SK-N-SH (cell line): ENCODE results near the gene SLC16A5. TPM values are rescaled to one million over a fixed set of nuclear protein-coding genes. Genes with fewer than 3 reads are reported as not detected.
"Not testable (repeated sequence)": the region's sequence is repeated elsewhere in the genome, so short reads cannot be mapped to it uniquely, and the experiment has no call there.

Source experiments
- CTCF ChIA-PET: fragments of 300-600, 350-600 bp; formaldehyde crosslinking; extraction: SDS; loops from one replicate; lab custom pipeline; 2021; lab: Yijun Ruan, JAX
- POLR2A ChIA-PET: fragments of 350-600 bp; sonication (Branson Sonifier 250); formaldehyde crosslinking; extraction: SDS; loops from one replicate; lab custom pipeline; 2020; ENCODE audit warnings: antibody characterized with exemption, inconsistent platforms; lab: Yijun Ruan, JAX
- DNase-seq: peaks from one replicate; pipeline ENCODE4 v3.0.0; 2012
- H2AFZ ChIP-seq: fragments of 200-600 bp; sonication (generic); 2 replicates; pipeline ENCODE4 v1.8.1; 2016; ENCODE audit warnings: antibody characterized with exemption, mild to moderate bottlenecking, low read depth
- H3F3A ChIP-seq: fragments of 200-600 bp; sonication (generic); replicated peaks from 2 replicates; pipeline ENCODE3; 2016; ENCODE audit warnings: antibody characterized with exemption, mild to moderate bottlenecking; ENCODE audit not compliant: insufficient read depth
- H3K27ac ChIP-seq, 2 experiments: fragments of 200-500 bp in 1 of 2; fragments of 200-600 bp in 1 of 2; sonication (Bioruptor generic) in 1 of 2; sonication (generic), shearing (Covaris generic) in 1 of 2; 2 replicates each; pipeline versions ENCODE4 v1.5.1 to v1.6.1; 2014 to 2016; ENCODE audit warnings: low read depth in 2 of 2, inconsistent platforms in 1 of 2, low read length in 1 of 2, mild to moderate bottlenecking in 1 of 2, mixed read lengths in 1 of 2
- H3K27me3 ChIP-seq: fragments of 200-600 bp; sonication (generic), shearing (Covaris generic); 2 replicates; pipeline ENCODE4 v1.6.1; 2016; ENCODE audit warnings: mixed run types; ENCODE audit not compliant: insufficient read depth
- H3K36me3 ChIP-seq, 2 experiments: fragments of 200-500 bp in 1 of 2; fragments of 200-600 bp in 1 of 2; sonication (Bioruptor generic) in 1 of 2; sonication (generic) in 1 of 2; replicated peaks in 1 of 2; 2 replicates each; pipeline versions ENCODE3 to v1.5.1; 2014 to 2016; ENCODE audit warnings: low read length in 1 of 2, mild to moderate bottlenecking in 1 of 2; ENCODE audit not compliant: insufficient read depth in 2 of 2, control insufficient read depth in 1 of 2
- H3K4me1 ChIP-seq, 2 experiments: fragments of 200-500 bp in 1 of 2; fragments of 200-600 bp in 1 of 2; sonication (Bioruptor generic) in 1 of 2; sonication (generic), shearing (Covaris generic) in 1 of 2; 2 replicates each; pipeline versions ENCODE4 v1.5.1 to v1.6.1; 2014 to 2016; ENCODE audit warnings: low read depth in 1 of 2, low read length in 1 of 2, mixed run types in 1 of 2; ENCODE audit not compliant: insufficient read depth in 2 of 2, control insufficient read depth in 1 of 2
- H3K4me2 ChIP-seq: fragments of 200-600 bp; sonication (generic), shearing (Covaris generic); 2 replicates; pipeline ENCODE4 v1.6.1; 2017; ENCODE audit warnings: mixed run types
- H3K4me3 ChIP-seq, 2 experiments: fragments of 200-500 bp in 1 of 2; fragments of 200-600 bp in 1 of 2; sonication (Bioruptor generic) in 1 of 2; sonication (generic), shearing (Covaris generic) in 1 of 2; 2 replicates each; pipeline versions ENCODE4 v1.5.1 to v1.8.1; 2014 to 2016; ENCODE audit warnings: low read depth in 2 of 2, inconsistent platforms in 1 of 2, low read length in 1 of 2, mild to moderate bottlenecking in 1 of 2, mixed read lengths in 1 of 2, moderate library complexity in 1 of 2
- H3K79me2 ChIP-seq: fragments of 200-600 bp; sonication (generic); 2 replicates; pipeline ENCODE4 v1.8.1; 2017; ENCODE audit warnings: mild to moderate bottlenecking; ENCODE audit not compliant: insufficient read depth
- H3K9ac ChIP-seq: fragments of 200-600 bp; sonication (generic); 2 replicates; pipeline ENCODE4 v1.6.1; 2017; ENCODE audit warnings: mixed run types
- H3K9me2 ChIP-seq: fragments of 200-600 bp; sonication (generic); 2 replicates; pipeline ENCODE4 v1.6.1; 2017; ENCODE audit warnings: mixed run types
- H3K9me3 ChIP-seq: fragments of 200-600 bp; sonication (generic); 2 replicates; pipeline ENCODE4 v1.6.1; 2017; ENCODE audit warnings: mixed run types, mild to moderate bottlenecking, moderate library complexity
- H4K20me1 ChIP-seq: fragments of 200-600 bp; sonication (generic); 2 replicates; pipeline ENCODE4 v1.6.1; 2017; ENCODE audit warnings: mild to moderate bottlenecking, mixed run types; ENCODE audit not compliant: insufficient read depth
- CHD2 ChIP-seq: fragments of 150-350 bp; IDR thresholded peaks from 2 replicates; pipeline ENCODE4 v1.6.1; 2018; ENCODE audit warnings: low read length; ENCODE audit not compliant: partially characterized antibody
- EZH2phosphoT487 ChIP-seq: fragments of 200-600 bp; sonication (generic); IDR thresholded peaks from 2 replicates; pipeline ENCODE4 v1.6.1; 2017; ENCODE audit warnings: low read depth, mixed run types, mild to moderate bottlenecking, antibody characterized with exemption, moderate library complexity, borderline replicate concordance
- FOSL2 ChIP-seq: IDR thresholded peaks from 2 replicates; pipeline ENCODE4 v1.4.0; 2012; ENCODE audit warnings: low read depth, mild to moderate bottlenecking, moderate library complexity, borderline replicate concordance
- GATA2 ChIP-seq: sonication (generic); formaldehyde crosslinking; IDR thresholded peaks from 2 replicates; pipeline ENCODE4 v1.5.0; 2020; ENCODE audit warnings: mild to moderate bottlenecking, missing genetic modification reagents
- MEF2A ChIP-seq: IDR thresholded peaks from 2 replicates; pipeline ENCODE4 v1.4.0; 2012; ENCODE audit warnings: low read depth, borderline replicate concordance
- MXI1 ChIP-seq: IDR thresholded peaks from 2 replicates; pipeline ENCODE4 v1.6.1; 2012; ENCODE audit warnings: mild to moderate bottlenecking, low read depth, low read length, improper control_type of control experiment
- NRF1 ChIP-seq: IDR thresholded peaks from 2 replicates; pipeline ENCODE4 v1.6.1; 2012; ENCODE audit warnings: low read depth, mild to moderate bottlenecking, low read length
- RAD21 ChIP-seq: IDR thresholded peaks from 2 replicates; pipeline ENCODE4 v1.6.1; 2012; ENCODE audit warnings: mild to moderate bottlenecking, low read length
- RFX5 ChIP-seq: IDR thresholded peaks from 2 replicates; pipeline ENCODE4 v1.6.1; 2012; ENCODE audit warnings: mild to moderate bottlenecking, improper control_type of control experiment, low read length
- SIN3A ChIP-seq: IDR thresholded peaks from 2 replicates; pipeline ENCODE4 v1.6.1; 2012; ENCODE audit warnings: low read depth, mild to moderate bottlenecking, low read length, moderate library complexity, borderline replicate concordance
- TEAD4 ChIP-seq: IDR thresholded peaks from 2 replicates; pipeline ENCODE4 v1.4.0; 2012; ENCODE audit warnings: mild to moderate bottlenecking, borderline replicate concordance; ENCODE audit not compliant: insufficient read depth
- YY1 ChIP-seq: IDR thresholded peaks from 2 replicates; pipeline ENCODE4 v1.4.0; 2012; ENCODE audit warnings: low read depth, mild to moderate bottlenecking
- WGBS: methylation state at CpG from one replicate; pipeline ENCODE4 v1.1.6; 2017; ENCODE audit warnings: low lambda C conversion rate; 5-methylcytosine and 5-hydroxymethylcytosine counted together
- polyA plus RNA-seq, 3 experiments: library from polyadenylated mRNA; depleted of rRNA; stranded (reverse); fragments of >200 nt; gene quantifications; 2 replicates each; pipeline ENCODE4 v1.2.3, GENCODE V29; 2012
- TF ChIP-seq, protein P1 (sequence below): IDR thresholded peaks from 2 replicates; pipeline ENCODE4 v1.6.1; 2012; ENCODE audit warnings: mild to moderate bottlenecking, low read depth, low read length, moderate library complexity
- TF ChIP-seq, protein P2 (sequence below): IDR thresholded peaks from 2 replicates; pipeline ENCODE4 v1.4.0; 2012; ENCODE audit warnings: low read depth
- TF ChIP-seq, protein P3 (sequence below): IDR thresholded peaks from 2 replicates; pipeline ENCODE4 v1.4.0; 2012; ENCODE audit warnings: low read depth, borderline replicate concordance
- TF ChIP-seq, protein P4 (sequence below): fragments of 200-600 bp; sonication (generic); IDR thresholded peaks from 2 replicates; pipeline ENCODE4 v1.6.1; 2017; ENCODE audit warnings: antibody characterized with exemption, mild to moderate bottlenecking, moderate library complexity

The SLC16A5 gene
- polyA plus RNA-seq, 1 of the 3 experiments (the other 2 are of a cell fraction), result 0.03 TPM

DNA sequence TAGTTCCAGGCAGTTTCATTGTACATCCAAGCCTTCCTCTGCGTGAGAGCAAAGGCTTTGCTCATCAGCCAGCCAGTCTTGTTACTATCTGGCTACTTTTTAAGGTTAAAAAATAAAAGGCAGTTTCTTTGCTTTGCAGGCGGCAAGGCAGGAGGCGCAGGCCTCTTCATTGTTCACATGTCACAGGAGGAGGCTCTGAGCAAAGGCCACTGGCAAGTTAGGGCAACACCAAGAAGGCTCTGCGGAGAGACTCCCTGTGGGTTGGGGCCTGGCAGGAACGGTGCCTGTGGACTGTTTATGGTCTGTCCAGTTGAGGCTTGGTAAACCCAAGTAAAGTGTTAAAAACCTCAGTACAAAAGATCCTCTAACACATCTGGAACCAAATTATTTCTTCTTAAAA, 47.7 kb downstream of the SLC16A5 start (continued):
- TF ChIP-seq, protein P1, sequence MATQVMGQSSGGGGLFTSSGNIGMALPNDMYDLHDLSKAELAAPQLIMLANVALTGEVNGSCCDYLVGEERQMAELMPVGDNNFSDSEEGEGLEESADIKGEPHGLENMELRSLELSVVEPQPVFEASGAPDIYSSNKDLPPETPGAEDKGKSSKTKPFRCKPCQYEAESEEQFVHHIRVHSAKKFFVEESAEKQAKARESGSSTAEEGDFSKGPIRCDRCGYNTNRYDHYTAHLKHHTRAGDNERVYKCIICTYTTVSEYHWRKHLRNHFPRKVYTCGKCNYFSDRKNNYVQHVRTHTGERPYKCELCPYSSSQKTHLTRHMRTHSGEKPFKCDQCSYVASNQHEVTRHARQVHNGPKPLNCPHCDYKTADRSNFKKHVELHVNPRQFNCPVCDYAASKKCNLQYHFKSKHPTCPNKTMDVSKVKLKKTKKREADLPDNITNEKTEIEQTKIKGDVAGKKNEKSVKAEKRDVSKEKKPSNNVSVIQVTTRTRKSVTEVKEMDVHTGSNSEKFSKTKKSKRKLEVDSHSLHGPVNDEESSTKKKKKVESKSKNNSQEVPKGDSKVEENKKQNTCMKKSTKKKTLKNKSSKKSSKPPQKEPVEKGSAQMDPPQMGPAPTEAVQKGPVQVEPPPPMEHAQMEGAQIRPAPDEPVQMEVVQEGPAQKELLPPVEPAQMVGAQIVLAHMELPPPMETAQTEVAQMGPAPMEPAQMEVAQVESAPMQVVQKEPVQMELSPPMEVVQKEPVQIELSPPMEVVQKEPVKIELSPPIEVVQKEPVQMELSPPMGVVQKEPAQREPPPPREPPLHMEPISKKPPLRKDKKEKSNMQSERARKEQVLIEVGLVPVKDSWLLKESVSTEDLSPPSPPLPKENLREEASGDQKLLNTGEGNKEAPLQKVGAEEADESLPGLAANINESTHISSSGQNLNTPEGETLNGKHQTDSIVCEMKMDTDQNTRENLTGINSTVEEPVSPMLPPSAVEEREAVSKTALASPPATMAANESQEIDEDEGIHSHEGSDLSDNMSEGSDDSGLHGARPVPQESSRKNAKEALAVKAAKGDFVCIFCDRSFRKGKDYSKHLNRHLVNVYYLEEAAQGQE, result no peak
- TF ChIP-seq YY1, result no peak
- TF ChIP-seq, all 33 proteins: peak for 0

DNA sequence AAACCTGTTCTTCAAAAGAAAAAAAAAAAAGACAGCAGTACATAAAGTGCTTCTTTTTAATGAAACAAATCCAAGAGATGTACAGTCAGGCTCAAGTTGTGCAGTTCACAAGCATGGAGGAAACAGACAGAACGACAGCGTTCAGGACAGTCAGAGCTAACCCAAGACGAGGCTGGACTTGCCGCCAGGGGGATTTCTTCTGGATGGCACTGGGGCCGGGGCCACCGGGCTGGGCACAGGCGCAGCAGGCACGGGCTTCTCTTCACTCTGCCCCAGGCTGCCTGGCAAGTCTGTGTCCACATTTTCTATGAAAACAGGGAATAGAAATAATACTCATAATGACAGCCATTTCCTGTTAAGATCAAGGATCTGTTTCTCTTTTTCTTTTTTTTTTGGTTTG, 48.2 kb downstream of the SLC16A5 start:
- peaks cover 32 to 62% of the 10 kb centered on the region in 2 experiments for H3K36me3 ChIP-seq
- CTCF ChIA-PET, result interaction anchor here (1.6 to 19.6 kb wide), 2 partner anchors 10 to 22 kb away, joined by 6 to 422 read pairs; partner anchors contain the start of gene ARMC7
- H2AFZ ChIP-seq, result no peak overlapping the region
- POLR2A ChIA-PET, result interaction anchor here (0.7 kb wide), 1 partner anchor 10 kb away, joined by 3 read pairs; no protein-coding TSS in a partner anchor
- TF ChIP-seq FOSL2, result no peak
- no peak for TF ChIP-seq TEAD4
- TF ChIP-seq MXI1, result no peak
- no peak for TF ChIP-seq GATA2 (CRISPR knock-in tag)
- TF ChIP-seq RFX5, result no peak
- TF ChIP-seq MEF2A, result no peak
- no peak for TF ChIP-seq CHD2
- no peak for TF ChIP-seq RAD21
- TF ChIP-seq, protein P2, sequence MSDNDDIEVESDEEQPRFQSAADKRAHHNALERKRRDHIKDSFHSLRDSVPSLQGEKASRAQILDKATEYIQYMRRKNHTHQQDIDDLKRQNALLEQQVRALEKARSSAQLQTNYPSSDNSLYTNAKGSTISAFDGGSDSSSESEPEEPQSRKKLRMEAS, result no peak
- TF ChIP-seq NRF1, result no peak
- TF ChIP-seq EZH2phosphoT487, result no peak
- TF ChIP-seq SIN3A, result no peak
- TF ChIP-seq, protein P3, sequence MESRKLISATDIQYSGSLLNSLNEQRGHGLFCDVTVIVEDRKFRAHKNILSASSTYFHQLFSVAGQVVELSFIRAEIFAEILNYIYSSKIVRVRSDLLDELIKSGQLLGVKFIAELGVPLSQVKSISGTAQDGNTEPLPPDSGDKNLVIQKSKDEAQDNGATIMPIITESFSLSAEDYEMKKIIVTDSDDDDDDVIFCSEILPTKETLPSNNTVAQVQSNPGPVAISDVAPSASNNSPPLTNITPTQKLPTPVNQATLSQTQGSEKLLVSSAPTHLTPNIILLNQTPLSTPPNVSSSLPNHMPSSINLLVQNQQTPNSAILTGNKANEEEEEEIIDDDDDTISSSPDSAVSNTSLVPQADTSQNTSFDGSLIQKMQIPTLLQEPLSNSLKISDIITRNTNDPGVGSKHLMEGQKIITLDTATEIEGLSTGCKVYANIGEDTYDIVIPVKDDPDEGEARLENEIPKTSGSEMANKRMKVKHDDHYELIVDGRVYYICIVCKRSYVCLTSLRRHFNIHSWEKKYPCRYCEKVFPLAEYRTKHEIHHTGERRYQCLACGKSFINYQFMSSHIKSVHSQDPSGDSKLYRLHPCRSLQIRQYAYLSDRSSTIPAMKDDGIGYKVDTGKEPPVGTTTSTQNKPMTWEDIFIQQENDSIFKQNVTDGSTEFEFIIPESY, result no peak
- TF ChIP-seq, protein P4, sequence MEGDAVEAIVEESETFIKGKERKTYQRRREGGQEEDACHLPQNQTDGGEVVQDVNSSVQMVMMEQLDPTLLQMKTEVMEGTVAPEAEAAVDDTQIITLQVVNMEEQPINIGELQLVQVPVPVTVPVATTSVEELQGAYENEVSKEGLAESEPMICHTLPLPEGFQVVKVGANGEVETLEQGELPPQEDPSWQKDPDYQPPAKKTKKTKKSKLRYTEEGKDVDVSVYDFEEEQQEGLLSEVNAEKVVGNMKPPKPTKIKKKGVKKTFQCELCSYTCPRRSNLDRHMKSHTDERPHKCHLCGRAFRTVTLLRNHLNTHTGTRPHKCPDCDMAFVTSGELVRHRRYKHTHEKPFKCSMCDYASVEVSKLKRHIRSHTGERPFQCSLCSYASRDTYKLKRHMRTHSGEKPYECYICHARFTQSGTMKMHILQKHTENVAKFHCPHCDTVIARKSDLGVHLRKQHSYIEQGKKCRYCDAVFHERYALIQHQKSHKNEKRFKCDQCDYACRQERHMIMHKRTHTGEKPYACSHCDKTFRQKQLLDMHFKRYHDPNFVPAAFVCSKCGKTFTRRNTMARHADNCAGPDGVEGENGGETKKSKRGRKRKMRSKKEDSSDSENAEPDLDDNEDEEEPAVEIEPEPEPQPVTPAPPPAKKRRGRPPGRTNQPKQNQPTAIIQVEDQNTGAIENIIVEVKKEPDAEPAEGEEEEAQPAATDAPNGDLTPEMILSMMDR, result no peak
- TF ChIP-seq, all 33 proteins: peak for 0
- H3K9me3 ChIP-seq, result no peaks in the 10 kb centered on the region
- peaks cover 68% of the 10 kb centered on the region for H3F3A ChIP-seq
- WGBS, result 86% methylated on average over 8 of the region's 8 CpGs
- DNase-seq, result no peak
- no peak overlapping the region for H3K27ac ChIP-seq
- 0 out of 2 replicates have a peak, but pooled peaks cover 4% of the 10 kb centered on the region for H4K20me1 ChIP-seq
- H3K4me3 ChIP-seq, result no peak overlapping the region
- H3K9ac ChIP-seq, result no peak overlapping the region
- H3K4me2 ChIP-seq, result no peak overlapping the region
- H3K4me1 ChIP-seq, result peaks cover 0 to 3% of the 10 kb centered on the region in 2 experiments; a peak in 1 of 4 replicates
- no peaks in the 10 kb centered on the region for H3K9me2 ChIP-seq
- no peaks in the 10 kb centered on the region for H3K27me3 ChIP-seq
- H3K79me2 ChIP-seq, result peaks cover 43% of the 10 kb centered on the region

DNA sequence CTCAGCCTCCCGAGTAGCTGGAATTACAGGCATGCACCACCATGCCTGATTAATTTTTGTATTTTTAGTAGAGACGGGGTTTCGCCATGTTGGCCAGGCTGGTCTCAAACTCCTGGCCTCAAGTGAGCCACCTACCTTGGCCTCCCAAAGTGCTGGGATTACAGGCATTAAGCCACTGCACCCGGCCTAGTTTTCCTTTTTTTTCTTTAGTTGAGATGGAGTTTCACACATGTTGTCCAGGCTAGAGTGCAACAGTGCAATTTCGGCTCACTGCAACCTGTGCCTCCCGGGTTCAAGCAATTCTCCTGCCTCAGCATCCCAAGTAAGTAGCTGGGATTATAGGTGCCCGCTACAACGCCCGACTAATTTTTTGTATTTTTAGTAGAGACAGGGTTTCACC, 50.0 kb downstream of the SLC16A5 start:
- H3K27me3 ChIP-seq, H3K4me1 ChIP-seq, H2AFZ ChIP-seq, H3K4me2 ChIP-seq, H3K9me2 ChIP-seq, H3K4me3 ChIP-seq, H3K9me3 ChIP-seq, H4K20me1 ChIP-seq, DNase-seq, H3K9ac ChIP-seq, H3K27ac ChIP-seq: not testable (repeated sequence)
- Histone ChIP-seq H3F3A (peaks cover 72% of the 10 kb centered on the region), H3K79me2 (peaks cover 50% of the 10 kb centered on the region), H3K36me3 (peaks cover 36 to 77% of the 10 kb centered on the region in 2 experiments)
- ChIA-PET CTCF (interaction anchor here (1.1 to 19.6 kb wide), 2 partner anchors 13 to 23 kb away, joined by 3 to 422 read pairs; partner anchors contain the start of gene ARMC7), POLR2A (interaction anchor here (0.6 kb wide), 2 partner anchors 45 to 86 kb away, joined by 3 read pairs; no protein-coding TSS in a partner anchor)
- 95% methylated on average over 9 of the region's 9 CpGs for WGBS
